Ovary (tissue), 9 donors: ENCODE measurements around the gene TVP23A. TPM values are rescaled to one million over a fixed set of nuclear protein-coding genes. Genes with fewer than 3 reads are reported as not detected.
"Not testable (repeated sequence)": the region's sequence is repeated elsewhere in the genome, so short reads cannot be mapped to it uniquely, and the experiment has no call there.

ENCODE experiments used
- DNase-seq, 5 donors: peaks; one replicate each; pipeline ENCODE4 v3.0.0-alpha.2; 2019 to 2020
- H3K27ac ChIP-seq, 2 donors: fragments of 200-600 bp; one replicate each; pipeline versions ENCODE4 v1.5.1 to v1.8.0; 2019 to 2022
- H3K27me3 ChIP-seq: fragments of 200-600 bp; one replicate; pipeline ENCODE4 v1.8.0; 2022
- H3K36me3 ChIP-seq: fragments of 200-600 bp; sonication (generic); one replicate; pipeline ENCODE4 v1.5.1; 2019
- H3K4me1 ChIP-seq: one replicate; pipeline ENCODE4 v1.8.1; 2013; ENCODE audit warnings: mild to moderate bottlenecking, moderate library complexity; ENCODE audit not compliant: insufficient read depth
- H3K4me3 ChIP-seq: fragments of 200-600 bp; sonication (generic); one replicate; pipeline ENCODE4 v1.5.1; 2017
- H3K9me3 ChIP-seq, 2 donors: fragments of 200-600 bp in 1 of 2; sonication (generic) in 1 of 2; one replicate each; pipeline versions ENCODE4 v1.5.1 to v1.8.1; 2013 to 2019; ENCODE audit warnings: mild to moderate bottlenecking in 1 of 2, moderate library complexity in 1 of 2
- EP300 ChIP-seq: sonication (generic); formaldehyde crosslinking; IDR thresholded peaks from one replicate; pipeline ENCODE4 v1.6.1; 2017; ENCODE audit warnings: antibody characterized with exemption
- POLR2A ChIP-seq: fragments of 450-650 bp; IDR thresholded peaks from one replicate; pipeline ENCODE4 v1.6.1; 2017; ENCODE audit warnings: antibody characterized with exemption, mild to moderate bottlenecking, moderate library complexity
- WGBS, 3 donors: extraction: QIAGEN DNeasy Blood & Tissue Kit in 1 of 3; methylation state at CpG; one replicate each; pipeline versions ENCODE4 v1.1.5 to v1.1.7; 2013 to 2017; 5-methylcytosine and 5-hydroxymethylcytosine counted together
- intact Hi-C, 4 donors: fragments of 100-400 bp; cut with DNase I; formaldehyde crosslinking; loops; one replicate each; pipeline versions ENCODE4 v1.11.0 to v1.15.1; 2022 to 2023
- polyA plus RNA-seq, 2 donors: library from polyadenylated mRNA; stranded (reverse); fragments of 200-250 nt in 1 of 2; fragments of 350-450 nt in 1 of 2; fragmentation: Illumina TruSeq in 1 of 2; extraction: RNeasy Lipid Tissue Mini Kit (QIAGEN cat#74804) in 1 of 2; gene quantifications; one replicate each; pipeline ENCODE4 v1.2.3, GENCODE V29; 2013 to 2014
- total RNA-seq, 7 donors: library from RNA; depleted of rRNA in 2 of 7; stranded (reverse); fragments of >200 nt in 2 of 7; fragmentation: NEBNext Ultra II Directional in 3 of 7; extraction: Animal tissue kit (Norgen Biotek cat#: 25700) in 3 of 7; gene quantifications; one replicate each; pipeline versions ENCODE4 v1.1.0 to v1.2.4, GENCODE V29; 2016 to 2023
- TF ChIP-seq, protein P1 (sequence below), 3 donors: fragments of 450-650 bp in 2 of 3; fragments of 200-600 bp in 1 of 3; IDR thresholded peaks; one replicate each; pipeline versions ENCODE4 v1.5.1 to v1.8.0; 2016 to 2022; ENCODE audit warnings: antibody characterized with exemption in 3 of 3, mild to moderate bottlenecking in 1 of 3
- donor health status: DM: no; HTN: no; CAD: no; lungs with moderate emphysema.
- donor health status: DM: no; HTN: no; CAD: no.
- donor health status: Bipolar disorder and iron deficiency.
- donor health status: DM: yes; HTN: yes; CAD: no.
- donor health status: DM: no; HTN: no; CAD: no.
- donor health status: DM: yes; HTN: yes; CAD: no.

Gene TVP23A
- total and polyA plus RNA-seq, 9 donors, result 3.2 to 17.1 (median 8.2) TPM

DNA sequence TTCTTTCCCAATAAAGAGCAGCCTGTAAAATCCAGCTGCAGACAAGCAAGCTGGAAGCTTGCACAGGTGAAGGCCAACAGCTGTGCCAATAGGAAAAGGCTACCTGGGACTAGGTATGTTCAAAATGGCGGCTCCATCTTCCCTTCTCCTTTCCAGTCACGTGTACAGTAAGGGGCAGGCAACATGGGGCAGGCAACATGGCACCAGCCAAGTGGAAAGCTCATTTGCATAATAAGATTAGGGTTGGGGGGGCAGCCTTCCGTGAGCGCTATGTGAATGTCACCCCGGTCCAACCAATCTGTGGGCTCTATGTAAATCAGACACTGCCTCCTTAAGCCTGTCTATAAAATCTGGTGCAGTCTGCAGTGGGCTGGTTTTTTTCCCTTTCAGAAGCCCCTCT, 31.3 kb downstream of the TVP23A start:
- DNase-seq, result no peak
- Histone ChIP-seq H3K4me3 (no peak overlapping the region), H3K27me3 (no peaks in the 10 kb centered on the region), H3K9me3 (peaks cover 0 to 3% of the 10 kb centered on the region in 2 donors), H3K4me1 (no peaks in the 10 kb centered on the region), H3K27ac (no peak overlapping the region), H3K36me3 (no peaks in the 10 kb centered on the region)
- TF ChIP-seq, protein P1, sequence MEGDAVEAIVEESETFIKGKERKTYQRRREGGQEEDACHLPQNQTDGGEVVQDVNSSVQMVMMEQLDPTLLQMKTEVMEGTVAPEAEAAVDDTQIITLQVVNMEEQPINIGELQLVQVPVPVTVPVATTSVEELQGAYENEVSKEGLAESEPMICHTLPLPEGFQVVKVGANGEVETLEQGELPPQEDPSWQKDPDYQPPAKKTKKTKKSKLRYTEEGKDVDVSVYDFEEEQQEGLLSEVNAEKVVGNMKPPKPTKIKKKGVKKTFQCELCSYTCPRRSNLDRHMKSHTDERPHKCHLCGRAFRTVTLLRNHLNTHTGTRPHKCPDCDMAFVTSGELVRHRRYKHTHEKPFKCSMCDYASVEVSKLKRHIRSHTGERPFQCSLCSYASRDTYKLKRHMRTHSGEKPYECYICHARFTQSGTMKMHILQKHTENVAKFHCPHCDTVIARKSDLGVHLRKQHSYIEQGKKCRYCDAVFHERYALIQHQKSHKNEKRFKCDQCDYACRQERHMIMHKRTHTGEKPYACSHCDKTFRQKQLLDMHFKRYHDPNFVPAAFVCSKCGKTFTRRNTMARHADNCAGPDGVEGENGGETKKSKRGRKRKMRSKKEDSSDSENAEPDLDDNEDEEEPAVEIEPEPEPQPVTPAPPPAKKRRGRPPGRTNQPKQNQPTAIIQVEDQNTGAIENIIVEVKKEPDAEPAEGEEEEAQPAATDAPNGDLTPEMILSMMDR (IDR thresholded peaks at IDR 0.05), result no peak
- TF ChIP-seq POLR2A, result no peak
- TF ChIP-seq EP300, result no peak
- intact Hi-C loops, result no loop called here
- 90 to 94% (median 92%) methylated on average over 5 of the region's 5 CpGs for WGBS, 3 donors

DNA sequence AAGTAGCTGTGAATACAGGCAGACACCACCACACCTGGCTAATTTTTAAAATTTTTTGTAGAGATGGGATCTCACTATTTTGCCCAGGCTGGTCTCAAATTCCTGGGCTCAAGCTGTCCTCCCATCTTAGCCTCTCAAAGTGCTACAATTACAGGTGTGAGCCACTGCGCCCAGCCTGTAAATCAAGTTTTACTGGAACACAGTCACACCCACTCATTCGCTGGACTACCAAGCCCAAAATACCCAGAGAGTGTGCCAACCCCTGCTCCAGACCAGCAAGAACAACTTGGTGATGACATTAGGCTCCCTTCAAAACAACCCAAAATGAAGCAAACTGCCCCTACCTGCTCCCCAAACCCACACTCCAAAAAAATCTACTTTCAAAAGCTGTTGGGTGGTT, 36.0 kb downstream of the TVP23A start:
- H3K4me1 ChIP-seq, result no peaks in the 10 kb centered on the region
- no peak for TF ChIP-seq POLR2A
- TF ChIP-seq, protein P1 (IDR thresholded peaks at IDR 0.05), result no peak
- no peak for TF ChIP-seq EP300
- no peak for DNase-seq
- H3K4me3 ChIP-seq, result no peak overlapping the region
- no peaks in the 10 kb centered on the region for H3K36me3 ChIP-seq
- 94 to 96% (median 95%) methylated on average over 2 of the region's 2 CpGs for WGBS, 3 donors
- H3K27me3 ChIP-seq, result no peaks in the 10 kb centered on the region
- no peak overlapping the region for H3K27ac ChIP-seq
- intact Hi-C loops, result no loop called here
- H3K9me3 ChIP-seq, result no peaks in the 10 kb centered on the region

DNA sequence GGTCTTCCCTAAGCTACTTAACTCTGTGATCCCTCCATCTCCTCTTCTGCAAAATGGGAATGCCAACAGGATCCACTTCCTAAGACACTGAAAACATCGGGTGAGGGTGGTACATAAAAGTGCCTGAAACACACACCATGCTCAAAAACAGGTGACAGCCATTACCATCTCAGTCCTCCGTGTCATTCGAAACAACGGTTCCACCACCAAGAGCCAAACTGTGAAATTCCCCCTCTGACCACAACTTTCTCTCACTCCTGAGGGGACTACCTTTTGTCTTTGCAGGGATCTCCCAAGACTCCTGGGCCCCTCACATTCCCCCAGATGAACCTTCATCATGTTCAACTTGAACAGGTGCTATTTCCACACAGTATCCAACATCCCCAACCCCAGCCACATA, 38.0 kb downstream of the TVP23A start:
- DNase-seq, result no peak
- no peak overlapping the region for H3K4me3 ChIP-seq
- intact Hi-C loops, result no loop called here
- TF ChIP-seq EP300 (no peak), POLR2A (no peak)
- TF ChIP-seq, protein P1 (IDR thresholded peaks at IDR 0.05), result no peak
- H3K9me3 ChIP-seq, result no peaks in the 10 kb centered on the region
- no peak overlapping the region for H3K27ac ChIP-seq
- no peaks in the 10 kb centered on the region for H3K36me3 ChIP-seq
- WGBS, 3 donors, result 91 to 95% (median 92%) methylated on average over 4 of the region's 4 CpGs
- no peaks in the 10 kb centered on the region for H3K27me3 ChIP-seq
- H3K4me1 ChIP-seq, result no peaks in the 10 kb centered on the region

- intact Hi-C loops, result not testable (repeated sequence)
- 95 to 97% (median 97%) methylated on average over 6 of the region's 6 CpGs for whole genome bisulfite sequencing, 3 donors
Measured at GRCh38 chr16:10779908-10780307, 38.7 kb downstream of the TVP23A start.

DNA sequence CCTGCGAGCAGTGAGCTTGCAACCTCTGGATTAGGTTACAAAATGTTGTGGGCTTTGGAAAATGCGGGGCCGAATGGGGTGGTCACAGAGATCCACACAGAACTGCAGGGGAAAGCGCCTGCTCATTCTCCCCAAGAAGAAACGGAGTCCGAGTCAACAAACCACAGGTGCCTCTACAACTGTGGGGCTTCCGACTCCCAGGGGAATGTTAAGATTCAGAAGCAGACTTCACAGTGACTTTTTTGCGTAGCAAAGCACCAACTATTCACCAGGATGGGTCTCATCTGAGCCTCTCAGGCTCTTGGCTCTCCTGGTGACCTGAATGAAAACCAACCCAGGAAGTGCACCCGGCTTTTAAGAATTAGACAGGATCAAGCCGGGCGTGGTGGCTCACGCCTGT, 41.2 kb downstream of the TVP23A start:
- no peak for TF ChIP-seq EP300
- TF ChIP-seq, protein P1 (IDR thresholded peaks at IDR 0.05), result no peak
- TF ChIP-seq POLR2A, result no peak
- no peaks in the 10 kb centered on the region for H3K27me3 ChIP-seq
- H3K4me3 ChIP-seq, result no peak overlapping the region
- no peaks in the 10 kb centered on the region for H3K9me3 ChIP-seq
- H3K36me3 ChIP-seq, result no peaks in the 10 kb centered on the region
- intact Hi-C loops, result no loop called here
- H3K27ac ChIP-seq, result no peak overlapping the region
- WGBS, 3 donors, result 95 to 97% (median 96%) methylated on average over 12 of the region's 12 CpGs
- no peaks in the 10 kb centered on the region for H3K4me1 ChIP-seq
- no peak for DNase-seq

More at GRCh38 chr16:10779908-10780307, 38.7 kb downstream of the TVP23A start:
- not testable (repeated sequence) for H3K27me3 ChIP-seq, H3K27ac ChIP-seq, H3K4me1 ChIP-seq, H3K9me3 ChIP-seq, H3K4me3 ChIP-seq, H3K36me3 ChIP-seq, DNase-seq

- H3K27ac ChIP-seq, H3K27me3 ChIP-seq, H3K9me3 ChIP-seq, DNase-seq, H3K4me1 ChIP-seq, H3K4me3 ChIP-seq, intact Hi-C loops, H3K36me3 ChIP-seq: not testable (repeated sequence)
- 53 to 62% (median 57%) methylated on average over 6 of the region's 6 CpGs for WGBS, 3 donors
Measured at GRCh38 chr16:10776923-10777322, 41.7 kb downstream of the TVP23A start.
